ENCODE measurements around the gene RPL22. TPM values are rescaled to one million over a fixed set of nuclear protein-coding genes. Genes with fewer than 3 reads are reported as not detected.

RPL22 gene
- total RNA-seq, 4 donors from 2014 or later, result 142 to 235 (median 159) TPM

- H3K4me1 ChIP-seq, result peaks cover 0 to 46% (median 18%) of the 10 kb centered on the region in 4 donors
- H3K27me3 ChIP-seq, result peaks cover 3 to 97% of the 10 kb centered on the region in 2 donors
- H3K4me3 ChIP-seq, result no peak overlapping the region
- DNase-seq (ENCODE audit: low spot score in 2 of 2), result no peak
- 21 to 29% methylated on average over 16 to 20 of the region's 20 CpGs for WGBS, 2 donors
- H3K36me3 ChIP-seq, result no peaks in the 10 kb centered on the region
- no peak overlapping the region for H3K27ac ChIP-seq
- TF ChIP-seq EP300 (IDR thresholded peaks at IDR 0.05) (no peak), CTCF (IDR thresholded peaks at IDR 0.05) (no peak), POLR2A (IDR thresholded peaks at IDR 0.05) (no peak)
- H3K9me3 ChIP-seq, result no peaks in the 10 kb centered on the region
Measured at GRCh38 chr1:6243053-6243834, 43.8 kb upstream of the RPL22 start.

GRCh38 chr1:6241887-6242740 is 42.7 kb upstream of the RPL22 start:
- H3K27me3 ChIP-seq, result peaks cover 3 to 88% of the 10 kb centered on the region in 2 donors
- H3K27ac ChIP-seq, result no peak overlapping the region
- H3K9me3 ChIP-seq, result no peaks in the 10 kb centered on the region
- H3K36me3 ChIP-seq, result no peaks in the 10 kb centered on the region
- TF ChIP-seq POLR2A (IDR thresholded peaks at IDR 0.05) (no peak), EP300 (IDR thresholded peaks at IDR 0.05) (no peak), CTCF (IDR thresholded peaks at IDR 0.05) (no peak)
- peak overlapping the region in 1 of 4 donors; percentile 23 for H3K4me3 ChIP-seq
- no peak for DNase-seq (ENCODE audit: low spot score in 2 of 2)
- WGBS, 2 donors, result 0 to 1% methylated on average over 30 to 33 of the region's 99 CpGs
- H3K4me1 ChIP-seq, result peaks cover 0 to 44% (median 18%) of the 10 kb centered on the region in 4 donors

DNA sequence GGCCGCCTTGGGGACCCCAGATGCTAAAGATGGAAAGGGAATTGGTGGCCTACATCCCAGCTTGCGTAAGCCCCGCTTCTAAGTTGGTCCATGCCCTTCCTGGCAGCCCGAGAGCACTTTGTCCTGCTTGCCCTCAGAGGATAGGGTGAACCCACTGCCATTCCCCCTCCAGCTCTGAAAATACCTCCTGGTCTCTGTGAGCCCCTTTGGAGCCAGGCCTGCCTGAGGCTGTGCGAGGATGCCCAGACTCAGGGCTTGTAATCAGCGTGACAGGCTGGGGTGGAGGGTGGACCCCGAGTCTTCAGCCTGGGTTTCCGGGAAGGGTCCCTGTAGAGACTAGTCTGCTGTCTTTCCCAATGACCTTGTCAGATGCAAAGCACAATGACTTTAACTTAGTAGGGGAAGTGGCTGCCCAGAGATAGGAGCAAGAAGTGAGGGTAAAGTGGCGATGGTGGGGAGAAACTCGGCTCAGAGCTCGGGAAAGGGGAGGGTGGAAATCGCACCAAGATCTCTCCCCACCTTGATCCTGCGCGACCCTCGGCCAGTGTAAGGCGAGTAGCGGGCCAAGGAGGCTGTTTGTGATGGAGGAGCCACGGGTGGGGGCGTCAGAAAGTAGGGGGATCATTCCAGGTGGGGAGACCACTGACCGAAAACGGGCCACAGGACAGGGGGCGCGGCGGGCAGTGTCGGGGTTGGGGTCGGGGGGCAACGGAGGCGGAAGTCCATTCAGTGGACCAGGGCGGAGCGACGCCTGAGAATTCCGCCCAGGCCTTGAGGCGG is 41.9 kb upstream of the RPL22 start:
- DNase-seq (ENCODE audit: low spot score in 2 of 2), result no peak
- Histone ChIP-seq H3K4me1 (peaks cover 0 to 38% (median 16%) of the 10 kb centered on the region in 4 donors), H3K9me3 (no peaks in the 10 kb centered on the region), H3K27ac (no peak overlapping the region), H3K36me3 (no peaks in the 10 kb centered on the region), H3K27me3 (peaks cover 3 to 80% of the 10 kb centered on the region in 2 donors), H3K4me3 (no peak overlapping the region)
- TF ChIP-seq CTCF (IDR thresholded peaks at IDR 0.05), result no peak
- no peak for TF ChIP-seq POLR2A (IDR thresholded peaks at IDR 0.05)
- no peak for TF ChIP-seq EP300 (IDR thresholded peaks at IDR 0.05)
- WGBS, 2 donors, result 24 to 29% methylated on average over 33 of the region's 33 CpGs

DNA sequence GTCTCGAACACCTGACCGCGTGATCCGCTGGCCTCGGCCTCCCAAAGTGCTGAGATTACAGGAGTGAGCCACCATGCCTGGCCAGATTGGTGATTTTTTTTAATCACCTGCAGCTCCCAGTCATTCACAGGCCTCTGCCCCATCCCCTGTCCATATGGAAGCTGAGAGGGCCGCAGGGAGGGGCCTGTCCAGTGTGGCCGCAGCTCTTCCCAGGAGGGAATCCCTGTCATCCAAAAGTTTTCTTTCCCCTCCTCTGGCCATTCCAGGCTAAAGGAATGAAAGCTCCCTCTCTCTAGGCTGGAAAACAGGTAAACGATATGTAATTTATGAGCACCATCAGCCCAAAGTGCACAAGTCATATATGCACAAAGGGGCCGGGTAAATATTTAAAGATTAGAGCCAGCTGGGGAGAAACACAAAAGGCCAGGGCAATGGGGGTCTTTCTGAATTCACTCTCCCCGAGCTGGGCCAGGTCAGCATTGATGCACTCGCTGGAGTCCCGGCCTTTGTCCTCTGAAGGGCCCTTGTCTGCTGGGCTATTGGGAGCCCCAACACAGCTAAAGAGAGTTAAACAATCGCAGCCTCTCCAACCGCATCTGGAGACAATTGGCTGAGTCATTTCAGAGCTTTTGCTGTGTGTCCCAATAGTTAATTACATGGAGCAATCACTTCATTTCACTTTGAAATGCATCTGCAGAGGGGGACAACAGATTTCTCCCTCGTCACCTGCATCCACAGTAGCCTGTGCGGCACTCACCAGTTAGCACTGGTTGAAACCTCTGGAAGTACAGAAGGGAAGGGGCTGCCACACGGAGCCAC is 40.8 kb upstream of the RPL22 start:
- Histone ChIP-seq H3K36me3 (no peaks in the 10 kb centered on the region), H3K9me3 (no peaks in the 10 kb centered on the region), H3K27ac (no peak overlapping the region), H3K4me3 (no peak overlapping the region), H3K4me1 (peaks cover 0 to 30% (median 13%) of the 10 kb centered on the region in 4 donors), H3K27me3 (peaks cover 3 to 68% of the 10 kb centered on the region in 2 donors)
- WGBS, 2 donors, result 62 to 66% methylated on average over 17 of the region's 17 CpGs
- no peak for TF ChIP-seq POLR2A (IDR thresholded peaks at IDR 0.05)
- no peak for TF ChIP-seq EP300 (IDR thresholded peaks at IDR 0.05)
- no peak for TF ChIP-seq CTCF (IDR thresholded peaks at IDR 0.05)
- no peak for DNase-seq (ENCODE audit: low spot score in 2 of 2)

Data from tibial nerve (tissue), 4 donors.